Tibial artery (tissue), 4 donors: ENCODE measurements around the gene IDH2.

Experiments used
- DNase-seq, 2 donors: peaks; one replicate each; pipeline ENCODE4 v3.0.0-alpha.2; 2019
- H3K27ac ChIP-seq, 2 donors: fragments of 200-600 bp; sonication (generic) in 1 of 2; 1 replicate in 1 of 2; 2 replicates in 1 of 2; pipeline ENCODE4 v1.5.1; 2018 to 2019; ENCODE audit warnings: mild to moderate bottlenecking in 1 of 2
- H3K27me3 ChIP-seq, 2 donors: fragments of 200-600 bp; sonication (generic) in 1 of 2; one replicate each; pipeline versions ENCODE4 v1.5.1 to v1.6.0; 2016 to 2019
- H3K36me3 ChIP-seq, 3 donors: fragments of 200-600 bp; sonication (generic) in 2 of 3; one replicate each; pipeline ENCODE4 v1.5.1; 2016 to 2019; ENCODE audit warnings: mild to moderate bottlenecking in 2 of 3
- H3K4me1 ChIP-seq, 4 donors: fragments of 200-600 bp; sonication (generic) in 2 of 4; 1 replicate in 3 of 4; 2 replicates in 1 of 4; pipeline ENCODE4 v1.5.1; 2016 to 2019
- H3K4me3 ChIP-seq, 2 donors: fragments of 200-600 bp; sonication (generic) in 1 of 2; 1 replicate in 1 of 2; 2 replicates in 1 of 2; pipeline ENCODE4 v1.5.1; 2018 to 2019; ENCODE audit warnings: mild to moderate bottlenecking in 2 of 2
- H3K9me3 ChIP-seq, 3 donors: fragments of 200-600 bp; sonication (generic) in 1 of 3; one replicate each; pipeline ENCODE4 v1.5.1; 2016 to 2019
- intact Hi-C: fragments of 100-400 bp; cut with DNase I; formaldehyde crosslinking; loops from one replicate; pipeline ENCODE4 v1.15.0; 2023; ENCODE audit warnings: low total_unique reads
- TF ChIP-seq, protein P1 (sequence below), 2 experiments: fragments of 200-600 bp in 1 of 2; fragments of 450-650 bp in 1 of 2; IDR thresholded peaks; one replicate each; pipeline ENCODE4 v1.5.1; 2017 to 2019; ENCODE audit warnings: antibody characterized with exemption in 2 of 2, mild to moderate bottlenecking in 1 of 2, moderate library complexity in 1 of 2

The IDH2 gene

DNA sequence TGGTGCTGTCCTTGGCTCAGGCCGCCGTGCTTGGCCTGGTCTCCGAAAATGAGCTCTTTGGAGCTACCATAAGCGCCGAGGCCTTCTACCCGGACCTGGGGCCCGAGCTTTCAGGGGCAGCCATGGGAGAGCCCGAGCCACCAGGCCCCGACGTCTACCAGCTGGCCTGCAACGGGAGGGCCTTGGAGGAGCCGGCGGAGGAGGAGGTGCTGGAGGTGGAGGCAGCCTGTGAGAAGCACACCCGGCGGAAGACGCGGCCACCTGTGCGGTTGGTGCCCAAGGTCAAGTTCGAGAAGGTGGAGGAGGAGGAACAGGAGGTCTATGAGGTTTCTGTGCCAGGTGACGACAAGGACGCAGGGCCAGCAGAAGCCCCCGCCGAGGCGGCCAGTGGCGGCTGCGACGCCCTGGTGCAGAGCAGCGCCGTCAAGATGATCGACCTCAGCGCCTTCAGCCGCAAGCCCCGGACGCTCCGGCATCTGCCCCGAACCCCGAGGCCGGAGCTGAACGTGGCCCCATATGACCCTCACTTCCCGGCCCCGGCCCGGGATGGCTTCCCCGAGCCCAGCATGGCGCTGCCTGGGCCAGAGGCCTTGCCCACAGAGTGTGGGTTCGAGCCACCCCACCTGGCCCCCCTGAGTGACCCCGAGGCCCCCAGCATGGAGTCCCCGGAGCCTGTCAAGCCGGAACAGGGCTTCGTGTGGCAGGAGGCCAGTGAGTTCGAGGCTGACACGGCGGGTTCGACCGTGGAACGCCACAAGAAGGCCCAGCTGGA is 34.9 kb downstream of the IDH2 start:
- Histone ChIP-seq H3K9me3 (no peaks in the 10 kb centered on the region), H3K27ac (no peak overlapping the region), H3K36me3 (peaks cover 8 to 28% (median 22%) of the 10 kb centered on the region in 3 donors), H3K4me1 (peaks cover 0 to 45% (median 24%) of the 10 kb centered on the region in 4 donors), H3K4me3 (no peak overlapping the region), H3K27me3 (no peaks in the 10 kb centered on the region)
- DNase-seq: no peak
- intact Hi-C loops: loop anchor here (5.0 to 10.0 kb wide), 2 partner anchors 63 to 155 kb away; partner anchors contain the start of genes ARPIN and ZNF710
- TF ChIP-seq, protein P1, sequence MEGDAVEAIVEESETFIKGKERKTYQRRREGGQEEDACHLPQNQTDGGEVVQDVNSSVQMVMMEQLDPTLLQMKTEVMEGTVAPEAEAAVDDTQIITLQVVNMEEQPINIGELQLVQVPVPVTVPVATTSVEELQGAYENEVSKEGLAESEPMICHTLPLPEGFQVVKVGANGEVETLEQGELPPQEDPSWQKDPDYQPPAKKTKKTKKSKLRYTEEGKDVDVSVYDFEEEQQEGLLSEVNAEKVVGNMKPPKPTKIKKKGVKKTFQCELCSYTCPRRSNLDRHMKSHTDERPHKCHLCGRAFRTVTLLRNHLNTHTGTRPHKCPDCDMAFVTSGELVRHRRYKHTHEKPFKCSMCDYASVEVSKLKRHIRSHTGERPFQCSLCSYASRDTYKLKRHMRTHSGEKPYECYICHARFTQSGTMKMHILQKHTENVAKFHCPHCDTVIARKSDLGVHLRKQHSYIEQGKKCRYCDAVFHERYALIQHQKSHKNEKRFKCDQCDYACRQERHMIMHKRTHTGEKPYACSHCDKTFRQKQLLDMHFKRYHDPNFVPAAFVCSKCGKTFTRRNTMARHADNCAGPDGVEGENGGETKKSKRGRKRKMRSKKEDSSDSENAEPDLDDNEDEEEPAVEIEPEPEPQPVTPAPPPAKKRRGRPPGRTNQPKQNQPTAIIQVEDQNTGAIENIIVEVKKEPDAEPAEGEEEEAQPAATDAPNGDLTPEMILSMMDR (IDR thresholded peaks at IDR 0.05): no peak

DNA sequence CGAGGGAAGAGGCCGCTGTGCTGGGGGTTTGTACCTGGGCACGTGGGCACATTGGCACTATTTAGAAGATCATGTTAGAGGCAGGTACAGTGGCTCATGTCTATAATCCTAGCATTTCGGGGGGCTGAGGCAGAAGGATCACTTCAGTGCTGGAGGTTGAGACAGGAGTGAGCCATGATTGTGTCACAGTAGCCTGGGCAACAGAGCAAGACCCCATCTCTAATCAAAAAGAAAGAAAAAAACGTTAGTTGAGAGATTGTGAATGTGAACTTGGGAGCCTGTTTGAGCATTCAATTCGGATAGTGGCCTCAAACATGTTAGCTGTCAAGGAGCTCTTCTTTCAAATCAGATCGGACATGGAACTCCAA is 36.6 kb downstream of the IDH2 start:
- intact Hi-C loops: loop anchor here (5.0 to 10.0 kb wide), 2 partner anchors 61 to 153 kb away; partner anchors contain the start of genes ARPIN and ZNF710
- TF ChIP-seq, protein P1 (IDR thresholded peaks at IDR 0.05): no peak
- no peak overlapping the region for H3K4me3 ChIP-seq
- peak overlapping the region; percentile 60 to 64 for H3K27ac ChIP-seq
- no peak for DNase-seq
- no peaks in the 10 kb centered on the region for H3K9me3 ChIP-seq
- no peaks in the 10 kb centered on the region for H3K27me3 ChIP-seq
- H3K4me1 ChIP-seq: peaks cover 0 to 43% (median 30%) of the 10 kb centered on the region in 4 donors
- H3K36me3 ChIP-seq: peaks cover 8 to 27% (median 22%) of the 10 kb centered on the region in 3 donors

DNA sequence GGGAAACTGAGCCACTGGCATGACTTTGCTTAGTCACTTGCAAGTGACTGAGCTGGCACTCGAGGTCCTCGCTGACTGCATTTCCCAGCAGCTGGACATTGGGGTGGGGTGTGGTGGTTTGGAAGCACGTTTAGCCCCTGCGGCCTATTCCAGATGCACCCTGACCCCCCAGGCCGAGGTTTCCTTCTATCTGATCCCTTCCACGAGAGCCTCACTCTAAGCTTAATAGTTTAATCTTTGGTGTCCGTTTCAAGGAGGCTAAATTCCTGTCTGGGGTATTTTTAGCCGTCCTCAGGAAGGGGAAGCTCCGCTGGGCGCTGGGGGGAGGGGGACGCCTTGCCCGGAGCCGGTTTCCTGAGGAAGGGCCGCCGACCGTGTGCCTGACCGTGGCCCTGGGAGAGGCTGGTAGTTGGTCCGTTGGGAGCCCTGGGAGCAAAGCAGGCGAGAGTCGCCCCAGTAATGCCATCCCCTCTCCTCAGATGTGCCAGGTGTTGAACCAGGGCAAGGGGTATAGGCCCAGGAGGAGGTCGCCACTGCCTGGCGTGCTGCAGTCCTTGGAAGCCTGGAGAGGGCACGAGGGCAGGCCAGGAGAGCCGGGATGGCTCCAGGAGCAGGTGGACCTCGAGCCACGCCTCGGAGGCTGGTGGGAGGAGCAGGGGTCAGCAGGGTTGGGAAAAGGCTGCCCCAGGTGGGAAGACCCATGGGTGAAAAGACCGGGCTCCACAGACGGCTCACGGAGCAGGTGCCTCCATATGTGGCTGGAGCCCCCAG is 37.2 kb downstream of the IDH2 start:
- Histone ChIP-seq H3K36me3 (peaks cover 8 to 27% (median 22%) of the 10 kb centered on the region in 3 donors), H3K9me3 (no peaks in the 10 kb centered on the region), H3K27ac (peak overlapping the region; percentile 60 to 64), H3K4me1 (peaks cover 0 to 41% (median 29%) of the 10 kb centered on the region in 4 donors), H3K27me3 (no peaks in the 10 kb centered on the region), H3K4me3 (peak overlapping the region in 1 of 2 donors; percentile 7)
- TF ChIP-seq, protein P1 (IDR thresholded peaks at IDR 0.05): no peak
- intact Hi-C loops: loop anchor here (5.0 to 10.0 kb wide), 2 partner anchors 60 to 153 kb away; partner anchors contain the start of genes ARPIN and ZNF710
- peak; percentile 63 to 80 for DNase-seq

DNA sequence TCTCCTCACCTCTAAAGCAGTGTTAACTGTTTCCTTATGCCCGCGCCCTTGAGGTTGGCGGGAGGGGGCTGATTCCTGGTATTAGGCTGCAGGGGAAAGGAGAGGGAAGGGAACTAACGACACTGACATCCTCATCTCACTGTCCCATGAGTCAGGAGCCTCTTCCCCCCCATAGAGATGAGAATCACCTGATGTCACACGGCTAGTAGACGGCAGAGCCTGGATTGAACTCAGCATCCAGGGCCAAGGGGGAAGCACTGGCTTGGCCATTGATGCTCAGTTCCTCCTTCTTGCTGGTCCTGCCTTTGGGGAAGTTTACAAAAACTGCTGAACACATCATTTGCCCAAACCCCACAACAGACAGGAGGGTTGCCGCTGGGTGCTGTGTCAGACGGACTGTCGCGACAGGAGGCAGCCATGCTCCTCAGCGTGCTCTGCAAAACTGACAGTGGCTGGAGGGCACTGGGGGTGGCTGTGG is 38.5 kb downstream of the IDH2 start:
- Histone ChIP-seq H3K4me1 (peaks cover 0 to 49% (median 30%) of the 10 kb centered on the region in 4 donors), H3K36me3 (peaks cover 8 to 23% (median 20%) of the 10 kb centered on the region in 3 donors), H3K4me3 (no peak overlapping the region), H3K9me3 (no peaks in the 10 kb centered on the region), H3K27me3 (no peaks in the 10 kb centered on the region), H3K27ac (peak overlapping the region; percentile 60 to 64)
- DNase-seq: peak in 1 of 2 donors; percentile 67
- TF ChIP-seq, protein P1 (IDR thresholded peaks at IDR 0.05): no peak
- intact Hi-C loops: loop anchor here (10.0 kb wide), 1 partner anchor 59 kb away; the partner anchor contains the start of gene ZNF710

DNA sequence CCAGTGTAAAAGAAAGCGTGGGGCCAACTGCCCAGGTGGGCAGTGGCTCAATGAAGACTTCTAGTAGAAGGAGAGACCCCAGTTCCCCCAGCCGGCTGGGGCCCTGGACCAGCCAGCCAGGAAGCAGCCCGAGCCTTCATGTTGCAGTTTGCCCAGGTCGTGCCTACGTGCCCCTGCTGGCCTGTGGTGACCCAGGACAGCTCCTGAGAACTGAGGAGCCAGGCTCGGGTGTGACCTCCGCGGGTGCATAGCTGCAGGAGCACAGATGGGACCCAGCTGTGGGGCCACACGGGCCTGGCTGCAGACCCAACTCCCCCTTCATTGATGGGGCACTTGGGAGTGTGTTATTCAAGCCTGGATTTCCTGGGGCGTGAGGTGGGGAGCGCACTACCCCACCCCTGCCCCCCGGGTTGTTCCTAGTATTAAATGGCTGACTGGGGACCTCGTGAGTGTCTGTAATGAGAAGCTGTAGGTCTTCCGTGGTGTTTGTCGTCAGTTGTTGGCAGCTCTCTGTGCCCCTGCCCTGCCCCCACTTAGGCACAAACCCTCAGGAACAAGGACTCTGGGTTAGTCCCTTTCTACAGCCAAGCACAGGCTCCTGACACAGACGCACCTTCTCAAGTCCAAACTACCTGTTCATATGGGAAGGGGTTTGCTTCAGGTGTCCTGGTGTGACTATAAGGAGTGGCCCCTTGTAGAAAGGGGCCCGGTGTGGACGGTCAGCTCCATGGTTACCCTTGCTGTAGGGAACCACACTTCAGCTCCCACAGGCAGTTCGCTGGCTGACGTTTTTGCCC is 39.1 kb downstream of the IDH2 start:
- no peak for DNase-seq
- Histone ChIP-seq H3K4me3 (no peak overlapping the region), H3K27me3 (no peaks in the 10 kb centered on the region), H3K4me1 (peaks cover 0 to 49% (median 30%) of the 10 kb centered on the region in 4 donors), H3K36me3 (peaks cover 3 to 16% (median 13%) of the 10 kb centered on the region in 3 donors), H3K9me3 (no peaks in the 10 kb centered on the region), H3K27ac (peak overlapping the region; percentile 32 to 44)
- intact Hi-C loops: loop anchor here (10.0 kb wide), 1 partner anchor 58 kb away; the partner anchor contains the start of gene ZNF710
- TF ChIP-seq, protein P1 (IDR thresholded peaks at IDR 0.05): no peak
